ENCODE results near the gene TNS2.

GRCh38 chr12:53069621-53070410, 20.0 kb downstream of the TNS2 start:
- TF ChIP-seq CTCF (conservative IDR thresholded peaks at IDR 0.05) = no peak
- no peak for TF ChIP-seq EZH2 (IDR thresholded peaks at IDR 0.05; ENCODE audit: low read depth)

Data from PC-9 (cell line).